PC-3 (cell line): ENCODE measurements around the gene LARP6. TPM values are rescaled to one million over a fixed set of nuclear protein-coding genes. Genes with fewer than 3 reads are reported as not detected.

Source experiments
- ATAC-seq: fragments of 200-7000 bp; cut with Tn5 transposase; 2 replicates; pipeline ENCODE4 v1.9.1; 2020; ENCODE audit warnings: mild to moderate bottlenecking, moderate library complexity
- BruUV-seq: library from RNA; stranded (reverse); fragments of 400-500 nt; replicated peaks from 2 replicates; lab custom pipeline; 2021; lab: Mats Ljungman, UMichigan
- CTCF ChIA-PET: fragments of 300-600 bp; sonication (Branson Sonifier 250); formaldehyde crosslinking; loops from one replicate; lab custom pipeline; 2022; ENCODE audit warnings: antibody characterized with exemption; lab: Charles Lee
- POLR2A ChIA-PET: fragments of 300-600 bp; sonication (Branson Sonifier 250); formaldehyde crosslinking; loops from one replicate; lab custom pipeline; 2022; ENCODE audit warnings: antibody characterized with exemption; ENCODE audit not compliant: unreplicated experiment; lab: Charles Lee
- DNase-seq: peaks from one replicate; pipeline ENCODE4 v3.0.0-alpha.2; 2015
- H2AFZ ChIP-seq: fragments of 300-600 bp; sonication (generic); 2 replicates; pipeline ENCODE4 v1.6.0; 2016; ENCODE audit warnings: antibody characterized with exemption, low read length
- H3F3A ChIP-seq: fragments of 300-600 bp; sonication (generic); one replicate; pipeline ENCODE4 v1.6.0; 2017; ENCODE audit warnings: antibody characterized with exemption, low read length, control low read depth, mild to moderate bottlenecking; ENCODE audit not compliant: unreplicated experiment
- H3K27ac ChIP-seq: fragments of 300-600 bp; sonication (generic); 2 replicates; pipeline ENCODE4 v1.5.1; 2016; ENCODE audit warnings: mild to moderate bottlenecking, low read length
- H3K27me3 ChIP-seq: fragments of 300-600 bp; sonication (generic); 2 replicates; pipeline ENCODE4 v1.6.1; 2016; ENCODE audit warnings: low read length, mixed read lengths
- H3K36me3 ChIP-seq: fragments of 300-600 bp; sonication (generic); 2 replicates; pipeline ENCODE4 v1.6.1; 2016; ENCODE audit warnings: low read depth, mixed run types, low read length, mixed read lengths
- H3K4me1 ChIP-seq: fragments of 300-600 bp; sonication (generic); 2 replicates; pipeline ENCODE4 v1.5.1; 2016; ENCODE audit warnings: low read length; ENCODE audit not compliant: insufficient read depth
- H3K4me2 ChIP-seq: fragments of 300-600 bp; sonication (generic); 2 replicates; pipeline ENCODE4 v1.6.0; 2016; ENCODE audit warnings: low read length
- H3K4me3 ChIP-seq: fragments of 300-600 bp; sonication (generic); 2 replicates; pipeline ENCODE4 v1.5.1; 2016; ENCODE audit warnings: mild to moderate bottlenecking, low read length, mixed read lengths
- H3K79me2 ChIP-seq: fragments of 300-600 bp; sonication (generic); 2 replicates; pipeline ENCODE4 v1.6.1; 2017; ENCODE audit warnings: low read length, mixed read lengths
- H3K9ac ChIP-seq: fragments of 300-600 bp; sonication (generic); 2 replicates; pipeline ENCODE4 v1.6.0; 2016; ENCODE audit warnings: mild to moderate bottlenecking, low read length
- H3K9me2 ChIP-seq: fragments of 300-600 bp; sonication (generic); replicated peaks from 2 replicates; pipeline ENCODE4 v1.6.1; 2016; ENCODE audit warnings: mixed run types, low read length, mixed read lengths
- H3K9me3 ChIP-seq: fragments of 300-600 bp; sonication (generic); 2 replicates; pipeline ENCODE4 v1.6.1; 2016; ENCODE audit warnings: low read length, mixed read lengths
- H4K20me1 ChIP-seq: fragments of 300-600 bp; sonication (generic); 2 replicates; pipeline ENCODE4 v1.6.1; 2016; ENCODE audit warnings: low read length, mixed read lengths
- EZH2 ChIP-seq: fragments of 300-600 bp; sonication (generic); IDR thresholded peaks from one replicate; pipeline ENCODE4 v1.6.1; 2017; ENCODE audit warnings: antibody characterized with exemption, mild to moderate bottlenecking, low read length; ENCODE audit not compliant: unreplicated experiment
- EZH2phosphoT487 ChIP-seq: fragments of 300-600 bp; sonication (generic); IDR thresholded peaks from 2 replicates; pipeline ENCODE4 v1.6.1; 2018; ENCODE audit warnings: mild to moderate bottlenecking, antibody characterized with exemption, low read length, borderline replicate concordance
- intact Hi-C: fragments of 100-400 bp; cut with micrococcal nuclease; formaldehyde crosslinking; loops from 2 replicates; pipeline ENCODE4 v1.9.0; 2023
- total RNA-seq: library from RNA; depleted of rRNA; stranded (reverse); fragments of >200 nt; gene quantifications from 2 replicates; pipeline ENCODE4 v1.2.3, GENCODE V29; 2014
- TF ChIP-seq, protein P1 (sequence below): fragments of 300-600 bp; sonication (generic); conservative IDR thresholded peaks from 2 replicates; pipeline ENCODE4 v1.5.1; 2017; ENCODE audit warnings: antibody characterized with exemption, low read depth, mild to moderate bottlenecking, low read length

LARP6 gene
- total RNA-seq, 1 experiment from 2014 or later, result 133 TPM

DNA sequence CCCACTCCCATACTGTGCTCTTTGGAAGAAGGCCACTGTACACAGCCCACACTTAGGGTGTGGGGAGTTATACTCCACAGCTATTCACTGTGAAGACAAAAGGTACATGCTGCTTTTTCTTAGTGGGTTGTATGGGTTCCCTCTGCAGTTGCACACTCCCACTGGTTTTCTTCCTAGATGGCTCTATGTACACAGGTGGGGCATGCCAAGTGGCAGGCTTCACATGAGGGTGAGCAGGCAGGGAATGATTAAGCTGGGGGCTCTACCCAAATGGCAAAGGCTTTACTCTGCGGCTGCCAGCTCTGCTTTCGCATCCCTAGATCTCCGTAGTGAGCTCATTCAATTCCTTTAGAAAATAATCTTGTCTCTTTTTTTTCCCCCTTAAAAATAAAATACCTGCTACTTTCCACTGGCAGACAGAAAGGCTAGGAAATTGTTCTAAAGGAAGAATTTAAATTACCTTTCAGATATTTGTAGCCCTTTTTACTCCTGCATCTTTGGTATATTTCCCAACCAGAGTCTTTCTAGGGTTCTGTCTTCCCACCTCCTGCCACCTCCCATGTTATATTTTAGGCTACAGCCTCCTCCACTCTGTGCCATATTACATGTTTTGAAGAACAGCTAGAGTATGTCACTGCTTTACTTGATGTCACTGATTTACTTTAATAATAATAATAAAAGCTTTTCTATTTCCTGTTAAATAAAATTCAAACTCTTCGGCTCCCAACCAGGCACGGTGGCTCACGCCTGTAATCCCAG, 8.2 kb downstream of the LARP6 start:
- no peak overlapping the region for H3K4me3 ChIP-seq
- no peaks in the 10 kb centered on the region for H3F3A ChIP-seq
- H3K9me3 ChIP-seq, result no peaks in the 10 kb centered on the region
- TF ChIP-seq, protein P1, sequence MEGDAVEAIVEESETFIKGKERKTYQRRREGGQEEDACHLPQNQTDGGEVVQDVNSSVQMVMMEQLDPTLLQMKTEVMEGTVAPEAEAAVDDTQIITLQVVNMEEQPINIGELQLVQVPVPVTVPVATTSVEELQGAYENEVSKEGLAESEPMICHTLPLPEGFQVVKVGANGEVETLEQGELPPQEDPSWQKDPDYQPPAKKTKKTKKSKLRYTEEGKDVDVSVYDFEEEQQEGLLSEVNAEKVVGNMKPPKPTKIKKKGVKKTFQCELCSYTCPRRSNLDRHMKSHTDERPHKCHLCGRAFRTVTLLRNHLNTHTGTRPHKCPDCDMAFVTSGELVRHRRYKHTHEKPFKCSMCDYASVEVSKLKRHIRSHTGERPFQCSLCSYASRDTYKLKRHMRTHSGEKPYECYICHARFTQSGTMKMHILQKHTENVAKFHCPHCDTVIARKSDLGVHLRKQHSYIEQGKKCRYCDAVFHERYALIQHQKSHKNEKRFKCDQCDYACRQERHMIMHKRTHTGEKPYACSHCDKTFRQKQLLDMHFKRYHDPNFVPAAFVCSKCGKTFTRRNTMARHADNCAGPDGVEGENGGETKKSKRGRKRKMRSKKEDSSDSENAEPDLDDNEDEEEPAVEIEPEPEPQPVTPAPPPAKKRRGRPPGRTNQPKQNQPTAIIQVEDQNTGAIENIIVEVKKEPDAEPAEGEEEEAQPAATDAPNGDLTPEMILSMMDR, result no peak
- peaks cover 15% of the 10 kb centered on the region for H3K79me2 ChIP-seq
- no peak overlapping the region for H2AFZ ChIP-seq
- ATAC-seq, result no peak
- H3K27ac ChIP-seq, result no peak overlapping the region
- H3K4me2 ChIP-seq, result no peak overlapping the region
- intact Hi-C loops, result no loop called here
- DNase-seq, result no peak
- H4K20me1 ChIP-seq, result no peaks in the 10 kb centered on the region
- H3K9me2 ChIP-seq, result no peaks in the 10 kb centered on the region
- H3K9ac ChIP-seq, result no peak overlapping the region
- POLR2A ChIA-PET, result no interaction called here
- BruUV-seq, result no TSS peak
- H3K36me3 ChIP-seq, result peaks cover 6% of the 10 kb centered on the region
- H3K27me3 ChIP-seq, result no peaks in the 10 kb centered on the region
- CTCF ChIA-PET, result no interaction called here
- no peaks in the 10 kb centered on the region for H3K4me1 ChIP-seq

DNA sequence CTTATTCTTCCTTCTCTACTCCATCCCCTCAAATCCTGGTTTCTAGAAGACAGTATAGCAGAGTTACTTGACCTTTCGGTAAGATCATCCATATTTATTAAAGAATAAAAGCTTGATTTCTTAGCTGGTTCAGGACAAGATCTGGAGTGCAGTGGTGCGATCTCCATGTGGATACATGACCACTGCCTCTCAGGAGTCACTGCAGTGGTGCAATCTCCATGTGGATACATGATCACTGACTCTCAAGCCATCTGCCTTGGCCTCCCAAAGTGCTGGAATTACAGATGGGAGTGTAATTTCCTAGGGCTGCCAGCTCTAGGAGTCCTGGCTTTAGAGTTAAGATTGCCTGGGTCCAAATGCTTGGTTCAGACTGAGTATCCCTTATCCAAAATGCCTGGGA, 16.5 kb downstream of the LARP6 start:
- no peaks in the 10 kb centered on the region for H3K9me2 ChIP-seq
- TF ChIP-seq EZH2 (no peak), EZH2phosphoT487 (no peak)
- TF ChIP-seq, protein P1, result no peak
- peaks cover 7% of the 10 kb centered on the region; the same call in 1 of the 2 replicates for H3K36me3 ChIP-seq
- no peaks in the 10 kb centered on the region for H3K9me3 ChIP-seq
- no TSS peak for BruUV-seq
- H2AFZ ChIP-seq, result no peak overlapping the region
- intact Hi-C loops, result no loop called here
- no peaks in the 10 kb centered on the region for H3K27me3 ChIP-seq
- H3K4me3 ChIP-seq, result no peak overlapping the region
- H3K9ac ChIP-seq, result no peak overlapping the region
- no peak for ATAC-seq
- H3K4me2 ChIP-seq, result no peak overlapping the region
- H3K4me1 ChIP-seq, result peaks cover 26% of the 10 kb centered on the region
- no peak for DNase-seq
- H3K27ac ChIP-seq, result no peak overlapping the region
- no peaks in the 10 kb centered on the region for H3K79me2 ChIP-seq
- POLR2A ChIA-PET, result no interaction called here
- no peaks in the 10 kb centered on the region for H3F3A ChIP-seq
- CTCF ChIA-PET, result no interaction called here
- no peaks in the 10 kb centered on the region for H4K20me1 ChIP-seq

DNA sequence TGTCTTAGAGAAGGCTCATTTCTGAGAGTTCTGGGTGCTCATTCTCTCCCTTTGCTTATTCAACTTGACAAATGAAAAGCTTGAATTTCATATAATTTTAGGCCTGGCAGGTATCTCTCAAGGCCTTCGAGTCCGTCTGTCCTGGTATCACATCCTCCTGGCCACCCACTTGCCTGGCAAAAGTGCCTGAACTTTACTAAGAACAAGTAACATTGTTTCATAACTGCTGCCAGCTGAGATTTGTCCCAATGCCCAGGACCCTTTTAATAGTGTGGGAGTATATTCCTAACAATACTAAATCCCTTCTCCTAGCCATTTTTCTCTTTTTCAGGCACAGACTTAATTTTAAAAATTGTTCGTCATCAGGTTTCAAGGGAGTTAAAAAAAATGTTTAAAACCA, 18.1 kb downstream of the LARP6 start:
- peaks cover 11% of the 10 kb centered on the region; the same call in 1 of the 2 replicates for H3K36me3 ChIP-seq
- H3K9me2 ChIP-seq, result no peaks in the 10 kb centered on the region
- no peaks in the 10 kb centered on the region for H3F3A ChIP-seq
- intact Hi-C loops, result no loop called here
- H3K4me3 ChIP-seq, result no peak overlapping the region
- ATAC-seq (no peak), DNase-seq (no peak)
- ChIA-PET POLR2A (no interaction called here), CTCF (no interaction called here)
- no peak overlapping the region for H3K4me2 ChIP-seq
- H3K79me2 ChIP-seq, result no peaks in the 10 kb centered on the region
- BruUV-seq, result no TSS peak
- H3K9ac ChIP-seq, result no peak overlapping the region
- no peaks in the 10 kb centered on the region for H3K27me3 ChIP-seq
- no peak overlapping the region for H2AFZ ChIP-seq
- H3K9me3 ChIP-seq, result no peaks in the 10 kb centered on the region
- H3K4me1 ChIP-seq, result peaks cover 26% of the 10 kb centered on the region
- no peak for TF ChIP-seq EZH2phosphoT487
- TF ChIP-seq, protein P1, result no peak
- no peaks in the 10 kb centered on the region for H4K20me1 ChIP-seq
- H3K27ac ChIP-seq, result no peak overlapping the region
